GM21526 (cell line): ENCODE data around the gene SFMBT1.

Source experiments
- ATAC-seq: cut with Tn5 transposase; IDR thresholded peaks from one replicate; pipeline ENCODE4 v1.9.1; 2021; ENCODE audit warnings: moderate library complexity; ENCODE audit not compliant: unreplicated experiment, low FRiP score

Gene SFMBT1

GRCh38 chr3:52860424-52860768, 185.5 kb downstream of the SFMBT1 start:
- no peak for ATAC-seq

- ATAC-seq = no peak
Observed at GRCh38 chr3:52859686-52860423, 186.0 kb downstream of the SFMBT1 start.

GRCh38 chr3:52857864-52858263, 188.0 kb downstream of the SFMBT1 start:
- ATAC-seq = no peak

GRCh38 chr3:52857133-52857532, 188.7 kb downstream of the SFMBT1 start:
- ATAC-seq = no peak

DNA sequence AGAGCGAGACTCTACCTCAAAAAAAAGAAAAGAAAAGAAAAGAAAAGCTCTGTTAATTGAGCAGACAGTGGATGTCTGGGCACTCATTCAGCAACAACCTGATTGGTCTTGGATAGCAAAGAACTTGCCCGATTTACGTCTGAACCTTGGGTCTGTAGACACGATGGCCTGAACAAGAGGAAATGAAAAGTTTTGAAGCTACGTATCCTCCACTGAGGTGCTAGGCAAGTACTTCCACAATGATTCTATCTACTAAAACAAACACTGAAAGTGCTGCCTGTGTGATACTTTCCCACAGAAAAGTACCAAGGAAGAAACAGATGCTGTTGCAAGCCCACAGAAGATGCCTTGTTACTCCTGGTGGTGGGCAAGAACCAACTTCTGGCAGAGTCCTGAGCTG, 189.2 kb downstream of the SFMBT1 start:
- no peak for ATAC-seq

- ATAC-seq = no peak
Observed at GRCh38 chr3:52854013-52854412, 191.9 kb downstream of the SFMBT1 start.
